GM19372 (cell line): Measurements from ENCODE around the gene UACA.

Source experiments
- ATAC-seq: cut with Tn5 transposase; IDR thresholded peaks from one replicate; pipeline ENCODE4 v1.9.1; 2021; ENCODE audit warnings: mild to moderate bottlenecking, low read depth, moderate library complexity; ENCODE audit not compliant: unreplicated experiment

UACA gene

GRCh38 chr15:70715840-70716485 lies 47.4 kb downstream of the UACA start:
- ATAC-seq: no peak

GRCh38 chr15:70714565-70714964 lies 48.8 kb downstream of the UACA start:
- no peak for ATAC-seq

- ATAC-seq: no peak
Measured at GRCh38 chr15:70714015-70714414, 49.3 kb downstream of the UACA start.

GRCh38 chr15:70712271-70712670 lies 51.1 kb downstream of the UACA start:
- no peak for ATAC-seq

GRCh38 chr15:70710714-70711113 lies 52.6 kb downstream of the UACA start:
- no peak for ATAC-seq

GRCh38 chr15:70708839-70709238 lies 54.5 kb downstream of the UACA start:
- no peak for ATAC-seq

- no peak for ATAC-seq
Measured at GRCh38 chr15:70707686-70708300, 55.6 kb downstream of the UACA start.

GRCh38 chr15:70704731-70705130 lies 58.6 kb downstream of the UACA start:
- no peak for ATAC-seq

- no peak for ATAC-seq
Measured at GRCh38 chr15:70704166-70704565, 59.2 kb downstream of the UACA start.

GRCh38 chr15:70703096-70703878 lies 60.1 kb downstream of the UACA start:
- ATAC-seq: no peak

GRCh38 chr15:70702584-70702983 lies 60.8 kb downstream of the UACA start:
- no peak for ATAC-seq

GRCh38 chr15:70701891-70702568 lies 61.3 kb downstream of the UACA start:
- ATAC-seq: no peak

- no peak for ATAC-seq
Measured at GRCh38 chr15:70701171-70701570, 62.2 kb downstream of the UACA start.

- no peak for ATAC-seq
Measured at GRCh38 chr15:70699890-70700289, 63.5 kb downstream of the UACA start.

- no peak for ATAC-seq
Measured at GRCh38 chr15:70698836-70699390, 64.4 kb downstream of the UACA start.

- no peak for ATAC-seq
Measured at GRCh38 chr15:70698426-70698825, 64.9 kb downstream of the UACA start.

- ATAC-seq: no peak
Measured at GRCh38 chr15:70690491-70691276, 72.7 kb downstream of the UACA start.

GRCh38 chr15:70690021-70690420 lies 73.3 kb downstream of the UACA start:
- ATAC-seq: no peak

- no peak for ATAC-seq
Measured at GRCh38 chr15:70687482-70687881, 75.9 kb downstream of the UACA start.

GRCh38 chr15:70680817-70681216 lies 82.5 kb downstream of the UACA start:
- ATAC-seq: no peak
